Keratinocyte (primary cell): ENCODE measurements around the gene BORA. TPM values are rescaled to one million over a fixed set of nuclear protein-coding genes. Genes with fewer than 3 reads are reported as not detected.

Experiments used
- DNase-seq: peaks from one replicate; pipeline ENCODE4 v3.0.0-alpha.2; 2011; ENCODE audit warnings: low read depth, missing footprints, low spot score
- FAIRE-seq: peaks from 2 replicates; lab custom pipeline; 2011; peaks lifted over from hg19 to GRCh38; lab: Jason Lieb, UNC
- H2AFZ ChIP-seq: 2 replicates; pipeline ENCODE4 v1.6.0; 2012; ENCODE audit warnings: low read length, control low read depth, inconsistent platforms; ENCODE audit not compliant: control insufficient read depth
- H3K27ac ChIP-seq: 2 replicates; pipeline ENCODE4 v1.5.1; 2011; ENCODE audit warnings: low read length; ENCODE audit not compliant: control insufficient read depth, insufficient read depth
- H3K27me3 ChIP-seq: 3 replicates; pipeline ENCODE4 v1.6.0; 2011; ENCODE audit warnings: low read length; ENCODE audit not compliant: control insufficient read depth, insufficient read depth; ENCODE audit errors: extremely low read depth
- H3K36me3 ChIP-seq, 2 experiments: 2 replicates in 1 of 2; 3 replicates in 1 of 2; pipeline ENCODE4 v1.5.1; 2011; ENCODE audit warnings: low read length in 2 of 2, mild to moderate bottlenecking in 1 of 2; ENCODE audit not compliant: control insufficient read depth in 2 of 2, insufficient read depth in 2 of 2; ENCODE audit errors: extremely low read depth in 1 of 2
- H3K4me1 ChIP-seq: 3 replicates; pipeline ENCODE4 v1.5.1; 2011; ENCODE audit warnings: low read length; ENCODE audit not compliant: control insufficient read depth, insufficient read depth; ENCODE audit errors: extremely low read depth
- H3K4me2 ChIP-seq: 3 replicates; pipeline ENCODE4 v1.6.0; 2011; ENCODE audit warnings: low read depth, low read length; ENCODE audit not compliant: control insufficient read depth, insufficient read depth; ENCODE audit errors: extremely low read depth
- H3K4me3 ChIP-seq, 3 experiments: fragments of 200-600 bp in 1 of 3; sonication (generic) in 1 of 3; 2 replicates in 2 of 3; 3 replicates in 1 of 3; pipeline ENCODE4 v1.5.1; 2011 to 2016; ENCODE audit warnings: low read length in 3 of 3, mild to moderate bottlenecking in 3 of 3, control low read depth in 2 of 3, inconsistent platforms in 1 of 3, low read depth in 1 of 3, mixed read lengths in 1 of 3, mixed run types in 1 of 3, moderate library complexity in 1 of 3; ENCODE audit not compliant: control insufficient read depth in 2 of 3, insufficient read depth in 2 of 3; ENCODE audit errors: extremely low read depth in 1 of 3
- H3K79me2 ChIP-seq: 2 replicates; pipeline ENCODE4 v1.6.0; 2012; ENCODE audit warnings: low read length; ENCODE audit not compliant: control insufficient read depth, insufficient read depth
- H3K9ac ChIP-seq: 3 replicates; pipeline ENCODE4 v1.6.0; 2011; ENCODE audit warnings: low read length; ENCODE audit not compliant: control insufficient read depth, insufficient read depth; ENCODE audit errors: extremely low read depth
- H3K9me1 ChIP-seq: 3 replicates; pipeline ENCODE4 v1.6.0; 2011; ENCODE audit warnings: low read length; ENCODE audit not compliant: control insufficient read depth, insufficient read depth; ENCODE audit errors: extremely low read depth
- H3K9me3 ChIP-seq: 2 replicates; pipeline ENCODE4 v1.5.1; 2012; ENCODE audit warnings: low read depth, low read length; ENCODE audit not compliant: control insufficient read depth
- H4K20me1 ChIP-seq: 3 replicates; pipeline ENCODE4 v1.6.0; 2011; ENCODE audit warnings: low read length; ENCODE audit not compliant: control insufficient read depth, insufficient read depth; ENCODE audit errors: extremely low read depth
- EZH2 ChIP-seq: IDR thresholded peaks from one replicate; pipeline ENCODE4 v1.6.1; 2012; ENCODE audit warnings: inconsistent platforms, mild to moderate bottlenecking, low read length, moderate library complexity
- dilution Hi-C: fragments of 300-500 bp; cut with MboI; formaldehyde crosslinking; loops from one replicate; pipeline ENCODE4 v1.7.0; 2020; ENCODE audit warnings: low sequenced_read_pairs; ENCODE audit not compliant: extremely low pct_ligation_motif_present
- polyA plus RNA-seq, 5 experiments: library from polyadenylated mRNA; depleted of rRNA in 3 of 5; stranded (reverse) in 3 of 5; stranded (forward) in 1 of 5; unstranded in 1 of 5; fragments of >200 nt; gene quantifications; 1 replicate in 1 of 5; 2 replicates in 3 of 5; 3 replicates in 1 of 5; pipeline versions ENCODE4 v1.2.1 to v1.2.3, GENCODE V29; 2011 to 2012; ENCODE audit warnings: missing spikeins in 2 of 5, low read depth in 1 of 5, low replicate concordance in 1 of 5
- small RNA-seq, 3 experiments: library from RNA; depleted of rRNA; stranded (forward); fragments of <200 nt; gene quantifications; one replicate each; pipeline ENCODE3, GENCODE V24; 2012; ENCODE audit warnings: low read depth in 3 of 3, low replicate concordance in 1 of 3; ENCODE audit not compliant: insufficient read length in 3 of 3
- TF ChIP-seq, protein P1 (sequence below), 3 experiments: IDR thresholded peaks in 1 of 3; conservative IDR thresholded peaks in 1 of 3; optimal IDR thresholded peaks in 1 of 3; 2 replicates in 2 of 3; 3 replicates in 1 of 3; pipeline versions ENCODE3 to v1.5.1; 2011; ENCODE audit warnings: low read length in 3 of 3, mild to moderate bottlenecking in 3 of 3, moderate library complexity in 2 of 3, control low read depth in 1 of 3, inconsistent platforms in 1 of 3; ENCODE audit not compliant: insufficient read depth in 2 of 3; ENCODE audit errors: extremely low read depth in 1 of 3

The BORA gene
- polyA plus RNA-seq, 1 donor (not counting 4 experiments of a cell fraction or from before 2014, with no cell fraction given), result 8.3 TPM

GRCh38 chr13:72798817-72799216 is 71.1 kb downstream of the BORA start:
- dilution Hi-C loops, result no loop called here
- Histone ChIP-seq H3K79me2 (no peaks in the 10 kb centered on the region), H3K4me1 (peaks cover 4% of the 10 kb centered on the region), H3K9me1 (no peaks in the 10 kb centered on the region), H3K27ac (no peak overlapping the region), H3K9ac (no peak overlapping the region), H4K20me1 (no peaks in the 10 kb centered on the region), H3K27me3 (no peaks in the 10 kb centered on the region), H3K9me3 (no peaks in the 10 kb centered on the region), H3K36me3 (peaks cover 0 to 5% of the 10 kb centered on the region in 2 experiments), H3K4me2 (no peak overlapping the region), H2AFZ (no peak overlapping the region), H3K4me3 (no peak overlapping the region)
- DNase-seq (no peak), FAIRE-seq (no peak)
- no peak for TF ChIP-seq EZH2
- TF ChIP-seq, protein P1, sequence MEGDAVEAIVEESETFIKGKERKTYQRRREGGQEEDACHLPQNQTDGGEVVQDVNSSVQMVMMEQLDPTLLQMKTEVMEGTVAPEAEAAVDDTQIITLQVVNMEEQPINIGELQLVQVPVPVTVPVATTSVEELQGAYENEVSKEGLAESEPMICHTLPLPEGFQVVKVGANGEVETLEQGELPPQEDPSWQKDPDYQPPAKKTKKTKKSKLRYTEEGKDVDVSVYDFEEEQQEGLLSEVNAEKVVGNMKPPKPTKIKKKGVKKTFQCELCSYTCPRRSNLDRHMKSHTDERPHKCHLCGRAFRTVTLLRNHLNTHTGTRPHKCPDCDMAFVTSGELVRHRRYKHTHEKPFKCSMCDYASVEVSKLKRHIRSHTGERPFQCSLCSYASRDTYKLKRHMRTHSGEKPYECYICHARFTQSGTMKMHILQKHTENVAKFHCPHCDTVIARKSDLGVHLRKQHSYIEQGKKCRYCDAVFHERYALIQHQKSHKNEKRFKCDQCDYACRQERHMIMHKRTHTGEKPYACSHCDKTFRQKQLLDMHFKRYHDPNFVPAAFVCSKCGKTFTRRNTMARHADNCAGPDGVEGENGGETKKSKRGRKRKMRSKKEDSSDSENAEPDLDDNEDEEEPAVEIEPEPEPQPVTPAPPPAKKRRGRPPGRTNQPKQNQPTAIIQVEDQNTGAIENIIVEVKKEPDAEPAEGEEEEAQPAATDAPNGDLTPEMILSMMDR (optimal IDR thresholded peaks at IDR 0.05 in 1 of 3, IDR thresholded peaks at IDR 0.05 in 1 of 3, conservative IDR thresholded peaks at IDR 0.05 in 1 of 3; ENCODE audit: extremely low read depth in 1 of 3, insufficient read depth in 2 of 3, low read length in 3 of 3), result no peak

DNA sequence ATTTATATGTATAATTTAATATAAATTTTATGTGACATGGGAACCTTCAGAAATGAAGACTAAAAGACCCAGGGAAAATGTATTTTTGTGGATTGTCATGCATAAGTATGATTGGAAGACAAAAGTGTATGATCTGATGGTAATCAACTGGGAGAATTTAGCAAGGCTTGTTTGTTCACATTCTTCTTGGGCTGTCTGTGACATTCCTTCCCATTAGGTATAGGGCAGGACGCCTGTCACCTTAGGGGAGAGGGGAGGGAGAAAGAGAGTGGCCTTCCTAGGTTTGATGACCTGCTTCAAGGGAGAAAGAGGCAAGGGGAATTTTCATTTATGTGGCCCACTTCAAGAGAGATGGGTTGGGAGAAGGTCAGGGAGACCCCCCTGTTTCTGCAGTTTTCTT is 76.6 kb downstream of the BORA start:
- H3K9me3 ChIP-seq, result no peaks in the 10 kb centered on the region
- no peaks in the 10 kb centered on the region for H3K9me1 ChIP-seq
- peaks cover 4% of the 10 kb centered on the region for H3K4me1 ChIP-seq
- H3K27me3 ChIP-seq, result no peaks in the 10 kb centered on the region
- no peak overlapping the region for H3K4me2 ChIP-seq
- no peaks in the 10 kb centered on the region for H4K20me1 ChIP-seq
- H3K79me2 ChIP-seq, result no peaks in the 10 kb centered on the region
- DNase-seq (no peak), FAIRE-seq (no peak)
- no peak overlapping the region for H3K27ac ChIP-seq
- peaks cover 0 to 2% of the 10 kb centered on the region in 2 experiments for H3K36me3 ChIP-seq
- no peak for TF ChIP-seq EZH2
- no peak overlapping the region for H2AFZ ChIP-seq
- H3K9ac ChIP-seq, result no peak overlapping the region
- no peak overlapping the region for H3K4me3 ChIP-seq
- dilution Hi-C loops, result no loop called here

Small RNAs within 50 kb of the gene (small RNA-seq; reads per million reads assigned to genes)
- 0 to 0.75 (median 0) reads per million in 3 experiments for gene RNU6-80P

Other genes with a start within 250 kb of the BORA start
- gene MZT1, start 294 bp upstream of the BORA start, polyA plus RNA-seq, result 4.6 to 13.7 TPM (median 7.6 TPM) in 3 replicates
- 25.0 to 44.7 TPM (median 31.2 TPM) in 3 replicates for gene DIS3, start 54.0 kb downstream of the BORA start, polyA plus RNA-seq
- gene PIBF1, start 54.2 kb downstream of the BORA start, polyA plus RNA-seq, result 3.8 to 9.1 TPM (median 4.2 TPM) in 3 replicates